Measurements from ENCODE around the gene FATE1.

DNA sequence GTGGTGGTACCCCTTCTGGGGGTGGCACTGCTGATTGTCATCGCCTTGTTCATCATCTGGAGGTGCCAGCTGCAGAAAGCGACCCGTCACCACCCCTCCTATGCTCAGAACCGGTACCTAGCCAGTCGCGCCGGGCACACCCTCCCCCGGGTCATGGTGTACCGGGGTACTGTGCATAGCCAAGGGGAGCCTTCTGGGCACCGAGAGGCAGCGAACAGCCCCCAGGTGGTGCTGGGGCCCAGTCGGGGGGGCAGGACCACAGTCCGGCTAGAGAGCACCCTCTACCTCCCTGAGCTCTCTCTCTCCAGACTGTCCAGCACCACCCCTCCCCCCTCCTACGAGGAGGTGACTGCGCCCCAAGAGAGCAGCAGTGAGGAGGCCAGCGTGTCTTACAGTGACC lies 15.3 kb upstream of the FATE1 start:
- TF ChIP-seq CTCF (conservative IDR thresholded peaks at IDR 0.05 in 1 of 2, IDR thresholded peaks at IDR 0.05 in 1 of 2; ENCODE audit: extremely low read depth in 1 of 2, insufficient read depth in 1 of 2, low read depth in 1 of 2, low read length in 2 of 2) (no peak), EZH2 (IDR thresholded peaks at IDR 0.05; ENCODE audit: borderline replicate concordance, low read length) (no peak)

All from mammary epithelial cell (primary cell).